ENCODE results near the gene ARIH2.

DNA sequence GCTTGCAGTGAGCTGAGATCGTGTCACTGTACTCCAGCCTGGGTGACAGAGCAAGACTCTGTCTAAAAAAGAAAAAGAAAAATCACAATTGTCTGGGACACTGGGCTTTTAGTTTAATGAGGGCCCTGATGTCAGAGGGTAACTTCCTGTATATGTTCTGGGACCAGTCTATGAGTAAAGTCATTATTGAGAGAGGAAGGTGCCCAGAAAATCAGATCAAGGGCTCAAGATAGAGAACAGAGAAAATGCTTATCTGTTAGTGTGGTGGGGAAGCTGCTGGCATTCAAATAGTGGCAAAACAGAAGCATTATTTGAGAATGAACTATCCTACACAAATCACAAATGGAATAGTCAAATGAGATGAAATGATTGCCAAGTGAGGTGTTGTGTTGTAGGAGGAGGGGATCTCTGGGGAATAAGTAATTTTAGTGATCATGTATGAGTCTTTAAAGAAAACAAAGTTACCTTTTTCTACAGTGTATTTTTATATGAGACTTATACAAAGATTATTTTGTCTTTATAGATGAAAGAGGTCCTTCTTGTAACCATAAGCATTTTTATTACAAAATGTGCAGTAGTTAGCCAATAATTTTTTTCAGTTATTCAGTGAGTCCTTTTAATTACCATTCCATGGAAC lies 13.4 kb downstream of the ARIH2 start:
- TF ChIP-seq, protein P1, sequence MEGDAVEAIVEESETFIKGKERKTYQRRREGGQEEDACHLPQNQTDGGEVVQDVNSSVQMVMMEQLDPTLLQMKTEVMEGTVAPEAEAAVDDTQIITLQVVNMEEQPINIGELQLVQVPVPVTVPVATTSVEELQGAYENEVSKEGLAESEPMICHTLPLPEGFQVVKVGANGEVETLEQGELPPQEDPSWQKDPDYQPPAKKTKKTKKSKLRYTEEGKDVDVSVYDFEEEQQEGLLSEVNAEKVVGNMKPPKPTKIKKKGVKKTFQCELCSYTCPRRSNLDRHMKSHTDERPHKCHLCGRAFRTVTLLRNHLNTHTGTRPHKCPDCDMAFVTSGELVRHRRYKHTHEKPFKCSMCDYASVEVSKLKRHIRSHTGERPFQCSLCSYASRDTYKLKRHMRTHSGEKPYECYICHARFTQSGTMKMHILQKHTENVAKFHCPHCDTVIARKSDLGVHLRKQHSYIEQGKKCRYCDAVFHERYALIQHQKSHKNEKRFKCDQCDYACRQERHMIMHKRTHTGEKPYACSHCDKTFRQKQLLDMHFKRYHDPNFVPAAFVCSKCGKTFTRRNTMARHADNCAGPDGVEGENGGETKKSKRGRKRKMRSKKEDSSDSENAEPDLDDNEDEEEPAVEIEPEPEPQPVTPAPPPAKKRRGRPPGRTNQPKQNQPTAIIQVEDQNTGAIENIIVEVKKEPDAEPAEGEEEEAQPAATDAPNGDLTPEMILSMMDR (IDR thresholded peaks at IDR 0.05), result no peak
- no peak for TF ChIP-seq POLR2A (IDR thresholded peaks at IDR 0.05)
- TF ChIP-seq POLR2AphosphoS5 (IDR thresholded peaks at IDR 0.05), result no peak
